ENCODE measurements around the gene SRSF4.

SRSF4 gene

GRCh38 chr1:29217633-29218032, 35.9 kb upstream of the SRSF4 start:
- H3K36me3 ChIP-seq (ENCODE audit: control insufficient read depth, insufficient read depth, low read length), result peaks cover 5% of the 10 kb centered on the region
- TF ChIP-seq CTCF (IDR thresholded peaks at IDR 0.05; ENCODE audit: insufficient read depth, low read length, poor library complexity, severe bottlenecking), result no peak
- H3K4me3 ChIP-seq (replicated peaks; ENCODE audit: low read depth, low read length), result no peak overlapping the region
- DNase-seq (ENCODE audit: extremely low read depth, insufficient read length), result no peak
- H3K27me3 ChIP-seq (replicated peaks; ENCODE audit: control insufficient read depth, insufficient read depth, low read length), result no peaks in the 10 kb centered on the region

DNA sequence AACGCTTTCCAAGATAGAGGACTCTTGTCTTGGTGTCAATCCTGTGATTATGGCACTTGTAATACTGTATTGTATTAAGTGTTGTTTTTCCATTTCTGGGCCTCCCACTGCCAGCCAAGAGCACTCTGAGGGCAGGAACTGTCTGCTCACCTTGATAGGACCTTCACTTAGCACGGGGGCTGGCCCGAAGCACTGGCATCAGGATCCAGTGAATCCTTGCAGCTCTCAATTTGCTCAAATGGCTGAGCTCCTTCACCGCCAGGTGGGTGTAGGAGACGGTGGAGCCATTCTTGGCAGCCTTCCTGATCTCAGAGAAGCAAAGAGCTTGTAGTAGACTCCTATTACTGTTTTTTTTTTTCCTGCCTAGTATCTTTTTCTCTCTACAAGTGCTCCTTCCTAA, 31.4 kb upstream of the SRSF4 start:
- no peaks in the 10 kb centered on the region for H3K27me3 ChIP-seq (replicated peaks; ENCODE audit: control insufficient read depth, insufficient read depth, low read length)
- no peak for DNase-seq (ENCODE audit: extremely low read depth, insufficient read length)
- H3K36me3 ChIP-seq (ENCODE audit: control insufficient read depth, insufficient read depth, low read length), result peaks cover 5% of the 10 kb centered on the region
- no peak overlapping the region for H3K4me3 ChIP-seq (replicated peaks; ENCODE audit: low read depth, low read length)
- TF ChIP-seq CTCF (IDR thresholded peaks at IDR 0.05; ENCODE audit: insufficient read depth, low read length, poor library complexity, severe bottlenecking), result no peak

- TF ChIP-seq CTCF (IDR thresholded peaks at IDR 0.05; ENCODE audit: insufficient read depth, low read length, poor library complexity, severe bottlenecking), result no peak
- no peak for DNase-seq (ENCODE audit: extremely low read depth, insufficient read length)
- Histone ChIP-seq H3K36me3 (ENCODE audit: control insufficient read depth, insufficient read depth, low read length) (peaks cover 9% of the 10 kb centered on the region), H3K4me3 (replicated peaks; ENCODE audit: low read depth, low read length) (no peak overlapping the region), H3K27me3 (replicated peaks; ENCODE audit: control insufficient read depth, insufficient read depth, low read length) (no peaks in the 10 kb centered on the region)
These were observed 29.7 kb upstream of the SRSF4 start for GRCh38 chr1:29211086-29212030.

GRCh38 chr1:29210278-29211085, 28.8 kb upstream of the SRSF4 start:
- H3K27me3 ChIP-seq (replicated peaks; ENCODE audit: control insufficient read depth, insufficient read depth, low read length), result no peaks in the 10 kb centered on the region
- DNase-seq (ENCODE audit: extremely low read depth, insufficient read length), result no peak
- H3K36me3 ChIP-seq (ENCODE audit: control insufficient read depth, insufficient read depth, low read length), result peaks cover 7% of the 10 kb centered on the region
- H3K4me3 ChIP-seq (replicated peaks; ENCODE audit: low read depth, low read length), result no peak overlapping the region
- no peak for TF ChIP-seq CTCF (IDR thresholded peaks at IDR 0.05; ENCODE audit: insufficient read depth, low read length, poor library complexity, severe bottlenecking)

- Histone ChIP-seq H3K27me3 (replicated peaks; ENCODE audit: control insufficient read depth, insufficient read depth, low read length) (no peaks in the 10 kb centered on the region), H3K4me3 (replicated peaks; ENCODE audit: low read depth, low read length) (no peak overlapping the region), H3K36me3 (ENCODE audit: control insufficient read depth, insufficient read depth, low read length) (peaks cover 9% of the 10 kb centered on the region)
- no peak for TF ChIP-seq CTCF (IDR thresholded peaks at IDR 0.05; ENCODE audit: insufficient read depth, low read length, poor library complexity, severe bottlenecking)
- DNase-seq (ENCODE audit: extremely low read depth, insufficient read length), result no peak
These were observed 27.5 kb upstream of the SRSF4 start for GRCh38 chr1:29209173-29209572.

Measured in GM06990 (cell line).